Measurements from ENCODE around the gene AURKB. TPM values are rescaled to one million over a fixed set of nuclear protein-coding genes. Genes with fewer than 3 reads are reported as not detected.

The AURKB gene
- total RNA-seq, 2 experiments from 2014 or later, result 170 to 174 TPM

GRCh38 chr17:8155996-8156245 lies 54.5 kb downstream of the AURKB start:
- ChIA-PET CTCF (interaction anchor here (1.0 to 5.2 kb wide), 8 partner anchors 17 to 92 kb away, joined by 3 to 27 read pairs (median 5); partner anchors contain the start of genes ALOXE3, CTC1 and HES7), POLR2A (interaction anchor here (0.6 to 22.8 kb wide), 15 partner anchors 8 to 624 kb away, joined by 3 to 476 read pairs (median 7); partner anchors contain the start of genes ALOXE3, CTC1, HES7 and PFAS)
- intact Hi-C loops (cut with micrococcal nuclease), result loop anchor here (2.0 kb wide), 1 partner anchor 17 kb away; no protein-coding TSS in a partner anchor
- Mint-ChIP-seq H3K9me3 (no peaks in the 10 kb centered on the region), H3K4me3 (no peak overlapping the region), H3K4me1 (ENCODE audit: low read depth) (peaks cover 55% of the 10 kb centered on the region), H3K27ac (no peak overlapping the region), H3K36me3 (ENCODE audit: low read depth) (peaks cover 26% of the 10 kb centered on the region), H3K27me3 (no peaks in the 10 kb centered on the region)
- DNase-seq, result no peak
- no peak for TF ChIP-seq CTCF (IDR thresholded peaks at IDR 0.05)
- no peak for ATAC-seq

GRCh38 chr17:8155231-8155995 lies 55.0 kb downstream of the AURKB start:
- DNase-seq (peak; percentile 45), ATAC-seq (no peak)
- CTCF ChIA-PET, result interaction anchor here (1.1 to 5.2 kb wide), 7 partner anchors 16 to 92 kb away, joined by 3 to 27 read pairs (median 6); partner anchors contain the start of genes ALOXE3, CTC1 and HES7
- TF ChIP-seq CTCF (IDR thresholded peaks at IDR 0.05), result no peak
- POLR2A ChIA-PET, result interaction anchor here (0.6 to 22.8 kb wide), 15 partner anchors 9 to 222 kb away, joined by 3 to 476 read pairs (median 7); partner anchors contain the start of genes ALOXE3, CTC1, HES7 and PFAS
- Mint-ChIP-seq H3K27me3 (no peaks in the 10 kb centered on the region), H3K9me3 (no peaks in the 10 kb centered on the region), H3K4me3 (no peak overlapping the region), H3K36me3 (ENCODE audit: low read depth) (peaks cover 24% of the 10 kb centered on the region), H3K4me1 (ENCODE audit: low read depth) (peaks cover 55% of the 10 kb centered on the region), H3K27ac (no peak overlapping the region)
- intact Hi-C loops (cut with micrococcal nuclease), result no loop called here

Small RNA genes within 50 kb of the gene (microRNA-seq; reads per million reads assigned to microRNA genes)
- 94.2 reads per million, percentile 68 among the genes with 10 or more reads in this experiment for gene MIR4521 (ENCODE audit: borderline microRNAs expressed, borderline replicate concordance)

Other genes starting within 250 kb of the AURKB start
- not detected for gene GUCY2D, start 208.0 kb downstream of the AURKB start, total RNA-seq
- under 1 TPM in 1 of 2 experiments, not detected in 1; 0.16 TPM for gene ALOX15B, start 171.5 kb downstream of the AURKB start, total RNA-seq
- 1 to 10 TPM; 4.3 to 5.2 TPM for gene ALOX12B, start 122.9 kb downstream of the AURKB start, total RNA-seq
- under 1 TPM in 1 of 2 experiments, not detected in 1; 0.09 TPM for gene ALOXE3, start 92.1 kb downstream of the AURKB start, total RNA-seq
- 1 to 10 TPM; 4.0 to 4.9 TPM for gene HES7, start 86.5 kb downstream of the AURKB start, total RNA-seq
- gene PER1, start 58.2 kb downstream of the AURKB start, total RNA-seq, result 100 to 1,000 TPM; 123 to 129 TPM
- 10 to 100 TPM; 30.0 to 33.7 TPM for gene VAMP2, start 47.6 kb downstream of the AURKB start, total RNA-seq
- 10 to 100 TPM; 33.4 to 35.9 TPM for gene TMEM107, start 34.2 kb downstream of the AURKB start, total RNA-seq
- gene BORCS6, start 20.4 kb downstream of the AURKB start, total RNA-seq, result 1 to 10 TPM; 5.5 to 6.2 TPM
- gene CTC1, start 37.5 kb upstream of the AURKB start, total RNA-seq, result 10 to 100 TPM; 53.0 to 60.3 TPM
- gene PFAS, start 38.7 kb upstream of the AURKB start, total RNA-seq, result 100 to 1,000 TPM; 152 to 157 TPM
- 10 to 100 TPM; 44.1 to 47.8 TPM for gene RANGRF, start 78.1 kb upstream of the AURKB start, total RNA-seq
- gene SLC25A35, start 84.8 kb upstream of the AURKB start, total RNA-seq, result 1 to 10 TPM; 2.1 to 3.0 TPM
- gene ARHGEF15, start 99.7 kb upstream of the AURKB start, total RNA-seq, result not detected
- not detected for gene ODF4, start 129.3 kb upstream of the AURKB start, total RNA-seq
- gene RPL26, start 172.6 kb upstream of the AURKB start, total RNA-seq, result 1,000 to 10,000 TPM; 3,141 to 3,176 TPM
- gene RNF222, start 187.3 kb upstream of the AURKB start, total RNA-seq, result under 1 TPM; 0.11 TPM
- 10 to 100 TPM; 48.1 to 53.9 TPM for gene NDEL1, start 225.3 kb upstream of the AURKB start, total RNA-seq